Subcutaneous adipose tissue (tissue), 4 donors: Measurements from ENCODE around the gene FIGNL2. TPM values are rescaled to one million over a fixed set of nuclear protein-coding genes. Genes with fewer than 3 reads are reported as not detected.

Experiments used
- CTCF ChIP-seq: fragments of 450-650 bp; IDR thresholded peaks from one replicate; pipeline ENCODE4 v1.5.1; 2016; ENCODE audit warnings: low read depth, mild to moderate bottlenecking, control low read depth, antibody characterized with exemption, moderate library complexity
- total RNA-seq, 4 donors: library from RNA; depleted of rRNA; stranded (reverse); fragments of >200 nt; gene quantifications; one replicate each; pipeline ENCODE4 v1.1.0, GENCODE V29; 2016

FIGNL2 gene
- total RNA-seq, 4 donors from 2014 or later, result 0.16 to 1.1 (median 0.37) TPM

- TF ChIP-seq CTCF, result no peak
Observed at GRCh38 chr12:51867371-51867770, 18.9 kb upstream of the FIGNL2 start.

- no peak for TF ChIP-seq CTCF
Observed at GRCh38 chr12:51866762-51867161, 18.2 kb upstream of the FIGNL2 start.

- TF ChIP-seq CTCF, result no peak
Observed at GRCh38 chr12:51866324-51866723, 17.8 kb upstream of the FIGNL2 start.

GRCh38 chr12:51865757-51866270 is 17.3 kb upstream of the FIGNL2 start:
- no peak for TF ChIP-seq CTCF

GRCh38 chr12:51864833-51865670 is 16.5 kb upstream of the FIGNL2 start:
- no peak for TF ChIP-seq CTCF

- TF ChIP-seq CTCF, result no peak
Observed at GRCh38 chr12:51863933-51864832, 15.7 kb upstream of the FIGNL2 start.
